GM13976 (cell line): ENCODE data around the gene KANSL1.
"Not testable (repeated sequence)": the region's sequence is repeated elsewhere in the genome, so short reads cannot be mapped to it uniquely, and the experiment has no call there.

Source experiments
- DNase-seq: peaks from one replicate; pipeline ENCODE4 v3.0.0; 2012; ENCODE audit warnings: low spot score
- in situ Hi-C: fragments of 300-500 bp; cut with MboI; formaldehyde crosslinking; loops from one replicate; pipeline ENCODE4 v1.12.0; 2022; ENCODE audit warnings: low sequenced_read_pairs, mixed read lengths, inconsistent platforms; ENCODE audit not compliant: unreplicated experiment
- TF ChIP-seq, protein P1 (sequence below): IDR thresholded peaks from 2 replicates; pipeline ENCODE4 v1.5.1; 2012; ENCODE audit warnings: borderline replicate concordance, mild to moderate bottlenecking; ENCODE audit not compliant: insufficient read depth; ENCODE audit errors: extremely low read depth, missing control alignments, control extremely low read depth

KANSL1 gene

DNA sequence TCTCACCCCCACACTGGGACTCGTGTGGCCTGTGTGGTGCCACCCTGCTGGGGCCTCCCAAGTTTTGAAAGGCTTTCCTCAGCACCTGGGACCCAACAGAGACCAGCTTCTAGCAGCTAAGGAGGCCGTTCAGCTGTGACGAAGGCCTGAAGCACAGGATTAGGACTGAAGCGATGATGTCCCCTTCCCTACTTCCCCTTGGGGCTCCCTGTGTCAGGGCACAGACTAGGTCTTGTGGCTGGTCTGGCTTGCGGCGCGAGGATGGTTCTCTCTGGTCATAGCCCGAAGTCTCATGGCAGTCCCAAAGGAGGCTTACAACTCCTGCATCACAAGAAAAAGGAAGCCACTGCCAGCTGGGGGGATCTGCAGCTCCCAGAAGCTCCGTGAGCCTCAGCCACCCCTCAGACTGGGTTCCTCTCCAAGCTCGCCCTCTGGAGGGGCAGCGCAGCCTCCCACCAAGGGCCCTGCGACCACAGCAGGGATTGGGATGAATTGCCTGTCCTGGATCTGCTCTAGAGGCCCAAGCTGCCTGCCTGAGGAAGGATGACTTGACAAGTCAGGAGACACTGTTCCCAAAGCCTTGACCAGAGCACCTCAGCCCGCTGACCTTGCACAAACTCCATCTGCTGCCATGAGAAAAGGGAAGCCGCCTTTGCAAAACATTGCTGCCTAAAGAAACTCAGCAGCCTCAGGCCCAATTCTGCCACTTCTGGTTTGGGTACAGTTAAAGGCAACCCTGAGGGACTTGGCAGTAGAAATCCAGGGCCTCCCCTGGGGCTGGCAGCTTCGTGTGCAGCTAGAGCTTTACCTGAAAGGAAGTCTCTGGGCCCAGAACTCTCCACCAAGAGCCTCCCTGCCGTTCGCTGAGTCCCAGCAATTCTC lies 166.8 kb downstream of the KANSL1 start:
- DNase-seq, result no peak
- in situ Hi-C loops, result no loop called here
- TF ChIP-seq, protein P1, sequence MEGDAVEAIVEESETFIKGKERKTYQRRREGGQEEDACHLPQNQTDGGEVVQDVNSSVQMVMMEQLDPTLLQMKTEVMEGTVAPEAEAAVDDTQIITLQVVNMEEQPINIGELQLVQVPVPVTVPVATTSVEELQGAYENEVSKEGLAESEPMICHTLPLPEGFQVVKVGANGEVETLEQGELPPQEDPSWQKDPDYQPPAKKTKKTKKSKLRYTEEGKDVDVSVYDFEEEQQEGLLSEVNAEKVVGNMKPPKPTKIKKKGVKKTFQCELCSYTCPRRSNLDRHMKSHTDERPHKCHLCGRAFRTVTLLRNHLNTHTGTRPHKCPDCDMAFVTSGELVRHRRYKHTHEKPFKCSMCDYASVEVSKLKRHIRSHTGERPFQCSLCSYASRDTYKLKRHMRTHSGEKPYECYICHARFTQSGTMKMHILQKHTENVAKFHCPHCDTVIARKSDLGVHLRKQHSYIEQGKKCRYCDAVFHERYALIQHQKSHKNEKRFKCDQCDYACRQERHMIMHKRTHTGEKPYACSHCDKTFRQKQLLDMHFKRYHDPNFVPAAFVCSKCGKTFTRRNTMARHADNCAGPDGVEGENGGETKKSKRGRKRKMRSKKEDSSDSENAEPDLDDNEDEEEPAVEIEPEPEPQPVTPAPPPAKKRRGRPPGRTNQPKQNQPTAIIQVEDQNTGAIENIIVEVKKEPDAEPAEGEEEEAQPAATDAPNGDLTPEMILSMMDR, result no peak

DNA sequence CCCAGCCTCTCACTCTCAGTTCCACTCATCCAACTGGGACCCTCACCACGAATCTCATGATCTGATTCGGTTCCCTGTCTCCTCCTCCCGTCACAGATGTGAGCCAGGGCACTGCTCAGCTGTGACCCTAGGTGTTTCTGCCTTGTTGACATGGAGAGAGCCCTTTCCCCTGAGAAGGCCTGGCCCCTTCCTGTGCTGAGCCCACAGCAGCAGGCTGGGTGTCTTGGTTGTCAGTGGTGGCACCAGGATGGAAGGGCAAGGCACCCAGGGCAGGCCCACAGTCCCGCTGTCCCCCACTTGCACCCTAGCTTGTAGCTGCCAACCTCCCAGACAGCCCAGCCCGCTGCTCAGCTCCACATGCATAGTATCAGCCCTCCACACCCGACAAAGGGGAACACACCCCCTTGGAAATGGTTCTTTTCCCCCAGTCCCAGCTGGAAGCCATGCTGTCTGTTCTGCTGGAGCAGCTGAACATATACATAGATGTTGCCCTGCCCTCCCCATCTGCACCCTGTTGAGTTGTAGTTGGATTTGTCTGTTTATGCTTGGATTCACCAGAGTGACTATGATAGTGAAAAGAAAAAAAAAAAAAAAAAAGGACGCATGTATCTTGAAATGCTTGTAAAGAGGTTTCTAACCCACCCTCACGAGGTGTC lies 167.6 kb downstream of the KANSL1 start:
- in situ Hi-C loops, result no loop called here
- no peak for DNase-seq
- TF ChIP-seq, protein P1, result no peak

DNA sequence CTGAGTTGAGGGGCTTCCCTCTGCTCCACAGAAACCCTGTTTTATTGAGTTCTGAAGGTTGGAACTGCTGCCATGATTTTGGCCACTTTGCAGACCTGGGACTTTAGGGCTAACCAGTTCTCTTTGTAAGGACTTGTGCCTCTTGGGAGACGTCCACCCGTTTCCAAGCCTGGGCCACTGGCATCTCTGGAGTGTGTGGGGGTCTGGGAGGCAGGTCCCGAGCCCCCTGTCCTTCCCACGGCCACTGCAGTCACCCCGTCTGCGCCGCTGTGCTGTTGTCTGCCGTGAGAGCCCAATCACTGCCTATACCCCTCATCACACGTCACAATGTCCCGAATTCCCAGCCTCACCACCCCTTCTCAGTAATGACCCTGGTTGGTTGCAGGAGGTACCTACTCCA lies 168.2 kb downstream of the KANSL1 start:
- in situ Hi-C loops, result no loop called here
- TF ChIP-seq, protein P1, result no peak
- no peak for DNase-seq

DNA sequence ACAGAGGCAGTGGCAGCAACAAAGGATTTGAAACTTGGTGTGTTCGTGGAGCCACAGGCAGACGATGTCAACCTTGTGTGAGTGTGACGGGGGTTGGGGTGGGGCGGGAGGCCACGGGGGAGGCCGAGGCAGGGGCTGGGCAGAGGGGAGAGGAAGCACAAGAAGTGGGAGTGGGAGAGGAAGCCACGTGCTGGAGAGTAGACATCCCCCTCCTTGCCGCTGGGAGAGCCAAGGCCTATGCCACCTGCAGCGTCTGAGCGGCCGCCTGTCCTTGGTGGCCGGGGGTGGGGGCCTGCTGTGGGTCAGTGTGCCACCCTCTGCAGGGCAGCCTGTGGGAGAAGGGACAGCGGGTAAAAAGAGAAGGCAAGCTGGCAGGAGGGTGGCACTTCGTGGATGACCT lies 168.6 kb downstream of the KANSL1 start:
- in situ Hi-C loops, result no loop called here
- TF ChIP-seq, protein P1, result no peak
- no peak for DNase-seq

DNA sequence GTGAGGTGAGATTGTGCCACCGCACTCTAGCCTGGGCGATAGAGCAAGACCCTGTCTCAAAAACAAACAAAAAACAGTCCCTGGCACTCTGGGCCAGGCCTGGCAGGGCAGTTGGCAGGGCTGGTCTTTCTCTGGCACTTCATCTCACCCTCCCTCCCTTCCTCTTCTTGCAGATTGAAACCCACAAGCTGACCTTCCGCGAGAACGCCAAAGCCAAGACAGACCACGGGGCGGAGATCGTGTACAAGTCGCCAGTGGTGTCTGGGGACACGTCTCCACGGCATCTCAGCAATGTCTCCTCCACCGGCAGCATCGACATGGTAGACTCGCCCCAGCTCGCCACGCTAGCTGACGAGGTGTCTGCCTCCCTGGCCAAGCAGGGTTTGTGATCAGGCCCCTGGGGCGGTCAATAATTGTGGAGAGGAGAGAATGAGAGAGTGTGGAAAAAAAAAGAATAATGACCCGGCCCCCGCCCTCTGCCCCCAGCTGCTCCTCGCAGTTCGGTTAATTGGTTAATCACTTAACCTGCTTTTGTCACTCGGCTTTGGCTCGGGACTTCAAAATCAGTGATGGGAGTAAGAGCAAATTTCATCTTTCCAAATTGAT lies 169.3 kb downstream of the KANSL1 start:
- in situ Hi-C loops, result no loop called here

DNA sequence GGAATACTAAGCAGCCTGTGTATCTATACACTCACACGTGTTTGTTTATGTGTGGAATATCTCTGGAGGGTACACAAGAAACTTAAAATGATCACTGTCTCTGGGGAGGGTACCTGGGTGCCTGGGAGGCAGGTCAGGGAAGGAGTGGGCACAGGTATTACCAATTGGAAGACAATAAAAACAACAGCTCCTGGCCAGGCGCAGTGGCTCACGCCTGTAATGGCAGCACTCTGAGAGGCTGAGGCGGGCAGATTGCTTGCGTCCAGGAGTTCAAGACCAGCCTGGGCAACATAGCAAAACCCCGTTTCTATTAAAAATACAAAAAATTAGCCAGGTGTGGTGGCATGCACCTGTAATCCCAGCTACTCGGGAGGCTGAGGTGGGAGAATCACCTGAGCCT lies 169.9 kb downstream of the KANSL1 start:
- DNase-seq, in situ Hi-C loops: not testable (repeated sequence)

More for the DNA sequence above, 169.3 kb downstream of the KANSL1 start:
- no peak for DNase-seq
- TF ChIP-seq, protein P1, result no peak

DNA sequence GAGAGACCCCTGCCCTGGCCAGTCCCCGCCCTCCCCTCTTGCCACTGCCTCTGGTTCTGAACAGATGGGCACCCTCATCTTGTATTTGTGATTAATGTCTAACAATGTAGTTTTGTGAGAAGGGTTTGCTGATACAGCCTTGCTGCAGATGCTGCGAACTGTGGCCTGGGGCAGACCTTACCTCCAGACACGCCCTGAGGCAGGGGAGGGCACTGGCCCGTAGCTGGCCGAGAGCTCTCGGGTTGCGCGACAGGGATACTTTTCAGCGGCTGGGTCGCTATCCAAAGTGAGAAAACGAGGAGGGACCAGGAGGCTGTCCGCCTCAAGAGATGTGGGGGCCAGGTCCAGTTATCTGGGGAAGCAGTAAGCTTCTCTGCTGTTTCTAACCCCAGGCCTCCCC lies 172.2 kb downstream of the KANSL1 start:
- DNase-seq, result no peak
- TF ChIP-seq, protein P1, result no peak
- in situ Hi-C loops, result no loop called here
